IMR-90 (cell line): ENCODE data around the gene NPTX1. TPM values are rescaled to one million over a fixed set of nuclear protein-coding genes. Genes with fewer than 3 reads are reported as not detected.

ENCODE experiments used
- ATAC-seq: fragments of 200-7000 bp; cut with Tn5 transposase; 2 replicates; pipeline ENCODE4 v1.9.1; 2020; ENCODE audit warnings: low read depth, mild to moderate bottlenecking, moderate library complexity
- BruUV-seq: library from RNA; stranded (reverse); fragments of 400-500 nt; replicated peaks from 2 replicates; lab custom pipeline; 2021; lab: Mats Ljungman, UMichigan
- CTCF ChIA-PET: fragments of 300-600 bp; formaldehyde crosslinking; extraction: SDS; loops from one replicate; lab custom pipeline; 2021; ENCODE audit warnings: antibody characterized with exemption; lab: Yijun Ruan, JAX
- POLR2A ChIA-PET: fragments of 300-600 bp; sonication (Branson Sonifier 250); formaldehyde crosslinking; loops from one replicate; lab custom pipeline; 2022; ENCODE audit warnings: antibody characterized with exemption; ENCODE audit not compliant: unreplicated experiment; lab: Charles Lee
- DNase-seq: peaks from one replicate; pipeline ENCODE4 v3.0.0; 2013
- H2AFZ ChIP-seq: replicated peaks from 2 replicates; pipeline ENCODE3; 2013; ENCODE audit warnings: low read length, mild to moderate bottlenecking; ENCODE audit not compliant: poor library complexity
- H2AK5ac ChIP-seq: 2 replicates; pipeline ENCODE4 v1.6.1; 2013; ENCODE audit warnings: low read depth, low read length, inconsistent platforms
- H2AK9ac ChIP-seq: replicated peaks from 2 replicates; pipeline ENCODE3; 2013; ENCODE audit warnings: mild to moderate bottlenecking, low read depth, low read length, moderate library complexity; ENCODE audit not compliant: poor library complexity
- H2BK120ac ChIP-seq: 2 replicates; pipeline ENCODE4 v1.6.1; 2013; ENCODE audit warnings: low read depth, low read length, inconsistent platforms
- H2BK15ac ChIP-seq: 3 replicates; pipeline ENCODE4 v1.6.1; 2013; ENCODE audit warnings: low read depth, low read length, inconsistent platforms
- H2BK20ac ChIP-seq: 2 replicates; pipeline ENCODE4 v1.6.1; 2013; ENCODE audit warnings: low read depth, mild to moderate bottlenecking, inconsistent platforms, low read length, moderate library complexity
- H2BK5ac ChIP-seq: 2 replicates; pipeline ENCODE4 v1.6.1; 2013; ENCODE audit warnings: mild to moderate bottlenecking, low read depth, low read length, inconsistent platforms; ENCODE audit not compliant: poor library complexity, severe bottlenecking
- H3K14ac ChIP-seq: replicated peaks from 2 replicates; pipeline ENCODE4 v1.6.1; 2013; ENCODE audit warnings: low read depth, low read length, inconsistent platforms
- H3K18ac ChIP-seq: 2 replicates; pipeline ENCODE4 v1.6.1; 2013; ENCODE audit warnings: low read depth, low read length, control low read depth
- H3K23ac ChIP-seq: 2 replicates; pipeline ENCODE4 v1.6.1; 2013; ENCODE audit warnings: low read depth, low read length, inconsistent platforms
- H3K27ac ChIP-seq: 2 replicates; pipeline ENCODE4 v1.5.1; 2013; ENCODE audit warnings: mild to moderate bottlenecking, control low read depth, low read length; ENCODE audit not compliant: insufficient read depth
- H3K27me3 ChIP-seq: 2 replicates; pipeline ENCODE4 v1.6.1; 2013; ENCODE audit warnings: low read length; ENCODE audit not compliant: control insufficient read depth, insufficient read depth
- H3K36me3 ChIP-seq: 2 replicates; pipeline ENCODE4 v1.6.1; 2013; ENCODE audit warnings: low read length, mixed read lengths; ENCODE audit not compliant: control insufficient read depth, insufficient read depth
- H3K4ac ChIP-seq: 2 replicates; pipeline ENCODE4 v1.6.1; 2013; ENCODE audit warnings: low read depth, low read length, inconsistent platforms
- H3K4me1 ChIP-seq: 2 replicates; pipeline ENCODE4 v1.6.1; 2013; ENCODE audit warnings: low read length, mixed read lengths; ENCODE audit not compliant: control insufficient read depth, insufficient read depth
- H3K4me2 ChIP-seq: 2 replicates; pipeline ENCODE4 v1.6.1; 2013; ENCODE audit warnings: low read depth, mild to moderate bottlenecking, control low read depth, low read length, moderate library complexity
- H3K4me3 ChIP-seq: 2 replicates; pipeline ENCODE4 v1.5.1; 2013; ENCODE audit warnings: low read depth, mild to moderate bottlenecking, control low read depth, low read length, moderate library complexity; ENCODE audit not compliant: insufficient read depth
- H3K56ac ChIP-seq: 2 replicates; pipeline ENCODE4 v1.6.1; 2013; ENCODE audit warnings: low read length, inconsistent platforms; ENCODE audit not compliant: insufficient read depth; ENCODE audit errors: extremely low read depth
- H3K79me1 ChIP-seq, 2 experiments: 2 replicates each; pipeline ENCODE4 v1.6.1; 2013; ENCODE audit warnings: low read length in 2 of 2, inconsistent platforms in 1 of 2, low read depth in 1 of 2
- H3K9ac ChIP-seq: 2 replicates; pipeline ENCODE4 v1.6.1; 2013; ENCODE audit warnings: low read depth, low read length, control low read depth
- H3K9me1 ChIP-seq: 2 replicates; pipeline ENCODE4 v1.6.1; 2013; ENCODE audit warnings: low read length, inconsistent platforms; ENCODE audit not compliant: insufficient read depth
- H3K9me3 ChIP-seq: 2 replicates; pipeline ENCODE4 v1.6.1; 2013; ENCODE audit warnings: low read length; ENCODE audit not compliant: control insufficient read depth, insufficient read depth
- H4K20me1 ChIP-seq: 2 replicates; pipeline ENCODE4 v1.6.1; 2013; ENCODE audit warnings: low read length, inconsistent platforms; ENCODE audit not compliant: insufficient read depth
- H4K5ac ChIP-seq: 2 replicates; pipeline ENCODE4 v1.6.1; 2013; ENCODE audit warnings: mild to moderate bottlenecking, low read depth, low read length, control low read depth
- H4K8ac ChIP-seq, 2 experiments: 2 replicates each; pipeline ENCODE4 v1.6.1; 2013; ENCODE audit warnings: low read depth in 2 of 2, low read length in 2 of 2, control low read depth in 1 of 2, inconsistent platforms in 1 of 2
- H4K91ac ChIP-seq: 2 replicates; pipeline ENCODE4 v1.6.1; 2013; ENCODE audit warnings: low read depth, low read length, inconsistent platforms; ENCODE audit not compliant: insufficient read depth
- BHLHE40 ChIP-seq: fragments of 150-350 bp; IDR thresholded peaks from 2 replicates; pipeline ENCODE4 v1.6.1; 2016; ENCODE audit warnings: mild to moderate bottlenecking, low read depth, low read length
- CEBPB ChIP-seq: IDR thresholded peaks from 2 replicates; pipeline ENCODE4 v1.6.1; 2012; ENCODE audit warnings: low read depth, low read length, improper control_type of control experiment
- CHD1 ChIP-seq: IDR thresholded peaks from 2 replicates; pipeline ENCODE4 v1.6.1; 2012; ENCODE audit warnings: low read depth, low read length, improper control_type of control experiment
- CTCF ChIP-seq: conservative IDR thresholded peaks from 2 replicates; pipeline ENCODE4 v1.5.1; 2012; ENCODE audit warnings: mild to moderate bottlenecking, low read depth, low read length, improper control_type of control experiment
- ELK1 ChIP-seq: fragments of 150-350 bp; IDR thresholded peaks from 2 replicates; pipeline ENCODE4 v1.6.1; 2016; ENCODE audit warnings: low read depth, mild to moderate bottlenecking, low read length, moderate library complexity, borderline replicate concordance
- FOS ChIP-seq: fragments of 150-350 bp; IDR thresholded peaks from 2 replicates; pipeline ENCODE4 v1.6.1; 2016; ENCODE audit warnings: low read depth, low read length
- MAFK ChIP-seq: IDR thresholded peaks from 2 replicates; pipeline ENCODE4 v1.6.1; 2012; ENCODE audit warnings: low read depth, low read length, improper control_type of control experiment
- MAZ ChIP-seq: IDR thresholded peaks from 2 replicates; pipeline ENCODE4 v1.6.1; 2012; ENCODE audit warnings: low read depth, mild to moderate bottlenecking, low read length, improper control_type of control experiment, moderate library complexity, borderline replicate concordance
- MXI1 ChIP-seq: IDR thresholded peaks from 2 replicates; pipeline ENCODE4 v1.6.1; 2012; ENCODE audit warnings: low read depth, mild to moderate bottlenecking, low read length, moderate library complexity, borderline replicate concordance
- NFE2L2 ChIP-seq: fragments of 150-350 bp; IDR thresholded peaks from 2 replicates; pipeline ENCODE4 v1.6.1; 2016; ENCODE audit warnings: low read depth, mild to moderate bottlenecking, low read length
- POLR2A ChIP-seq: IDR thresholded peaks from 2 replicates; pipeline ENCODE4 v1.6.1; 2012; ENCODE audit warnings: mild to moderate bottlenecking, low read depth, low read length
- RAD21 ChIP-seq: IDR thresholded peaks from 2 replicates; pipeline ENCODE4 v1.6.1; 2012; ENCODE audit warnings: low read length, improper control_type of control experiment
- RCOR1 ChIP-seq: IDR thresholded peaks from 2 replicates; pipeline ENCODE4 v1.6.1; 2012; ENCODE audit warnings: mild to moderate bottlenecking, low read length, improper control_type of control experiment; ENCODE audit not compliant: insufficient replicate concordance
- RFX5 ChIP-seq: IDR thresholded peaks from 2 replicates; pipeline ENCODE4 v1.8.0; 2012; ENCODE audit warnings: low read depth, mild to moderate bottlenecking, low read length, moderate library complexity
- SMC3 ChIP-seq: fragments of 150-350 bp; IDR thresholded peaks from 2 replicates; pipeline ENCODE4 v1.6.1; 2016; ENCODE audit warnings: low read depth, mild to moderate bottlenecking, antibody characterized with exemption, low read length, moderate library complexity
- USF2 ChIP-seq: fragments of 150-350 bp; IDR thresholded peaks from 2 replicates; pipeline ENCODE4 v1.6.1; 2017; ENCODE audit warnings: mild to moderate bottlenecking, antibody characterized with exemption, low read length, low read depth
- WGBS, 2 experiments: methylation state at CpG; one replicate each; pipeline versions ENCODE4 v1.1.5 to v1.1.7; 2013; ENCODE audit warnings: missing lambda C conversion rate in 2 of 2; ENCODE audit not compliant: insufficient read length in 1 of 2; ENCODE audit errors: extremely low coverage in 2 of 2; 5-methylcytosine and 5-hydroxymethylcytosine counted together
- dilution Hi-C: fragments of 300-500 bp; cut with HindIII; formaldehyde crosslinking; loops from one replicate; pipeline ENCODE4 v1.14.3; 2018; ENCODE audit warnings: low sequenced_read_pairs; ENCODE audit not compliant: unreplicated experiment
- in situ Hi-C: fragments of 300-500 bp; cut with MboI; formaldehyde crosslinking; loops from 3 replicates; pipeline ENCODE4 v1.14.3; 2019; ENCODE audit warnings: low sequenced_read_pairs, inconsistent platforms, mixed read lengths
- intact Hi-C: fragments of 100-400 bp; cut with micrococcal nuclease; formaldehyde crosslinking; loops from 2 replicates; pipeline ENCODE4 v1.10.0; 2022
- polyA plus RNA-seq, 3 experiments: library from polyadenylated mRNA; depleted of rRNA; stranded (reverse); fragments of >200 nt; gene quantifications; 2 replicates each; pipeline ENCODE4 v1.2.3, GENCODE V29; 2012; ENCODE audit warnings: low replicate concordance in 1 of 3
- total RNA-seq: library from RNA; depleted of rRNA; stranded (reverse); fragments of >200 nt; gene quantifications from 2 replicates; pipeline ENCODE4 v1.2.3, GENCODE V29; 2012

NPTX1 gene
- total and polyA plus RNA-seq, 2 of the 4 experiments (the other 2 are of a cell fraction) = 20.8 to 39.5 TPM

GRCh38 chr17:80437532-80437931 is 38.9 kb downstream of the NPTX1 start:
- Histone ChIP-seq H3K4ac (no peak overlapping the region), H2AK5ac (no peak overlapping the region), H3K4me3 (no peak overlapping the region), H4K20me1 (no peaks in the 10 kb centered on the region; the same call in 1 of the 2 replicates), H3K4me1 (peaks cover 2% of the 10 kb centered on the region; the same call in 1 of the 2 replicates), H2AFZ (no peak overlapping the region), H3K36me3 (no peaks in the 10 kb centered on the region), H3K27me3 (no peaks in the 10 kb centered on the region; the same call in 1 of the 2 replicates), H3K14ac (no peak overlapping the region), H4K5ac (no peak overlapping the region), H3K9me3 (no peaks in the 10 kb centered on the region), H2BK20ac (no peak overlapping the region), H3K56ac (no peak overlapping the region), H3K9me1 (no peaks in the 10 kb centered on the region), H3K23ac (no peak overlapping the region), H2BK120ac (no peak overlapping the region), H4K91ac (no peak overlapping the region), H3K9ac (no peak overlapping the region), H2AK9ac (no peak overlapping the region), H3K4me2 (no peak overlapping the region), H3K27ac (no peak overlapping the region), H3K18ac (no peak overlapping the region), H2BK15ac (no peak overlapping the region), H2BK5ac (no peak overlapping the region), H3K79me1 (no peaks in the 10 kb centered on the region), H4K8ac (no peak overlapping the region)
- 82% methylated on average over 7 of the region's 10 CpGs; no CpG with 5 or more reads in 1 of the 2 experiments for WGBS, 2 experiments
- ChIA-PET POLR2A (no interaction called here), CTCF (no interaction called here)
- intact Hi-C loops (no loop called here), dilution Hi-C loops (no loop called here), in situ Hi-C loops (no loop called here)
- no peak for ATAC-seq
- no peak for DNase-seq
- BruUV-seq = no TSS peak
- no peak for TF ChIP-seq MAFK
- TF ChIP-seq BHLHE40 = no peak
- TF ChIP-seq RFX5 = no peak
- TF ChIP-seq MXI1 = no peak
- TF ChIP-seq FOS = no peak
- TF ChIP-seq ELK1 = no peak
- no peak for TF ChIP-seq CEBPB
- no peak for TF ChIP-seq RCOR1
- no peak for TF ChIP-seq POLR2A
- no peak for TF ChIP-seq RAD21
- TF ChIP-seq USF2 = no peak
- no peak for TF ChIP-seq NFE2L2
- TF ChIP-seq MAZ = no peak
- no peak for TF ChIP-seq CHD1
- no peak for TF ChIP-seq CTCF
- no peak for TF ChIP-seq SMC3
